ENCODE measurements around the gene RASGEF1C. TPM values are rescaled to one million over a fixed set of nuclear protein-coding genes. Genes with fewer than 3 reads are reported as not detected.

Gene RASGEF1C
- total RNA-seq, 2 experiments from 2014 or later, result not detected

DNA sequence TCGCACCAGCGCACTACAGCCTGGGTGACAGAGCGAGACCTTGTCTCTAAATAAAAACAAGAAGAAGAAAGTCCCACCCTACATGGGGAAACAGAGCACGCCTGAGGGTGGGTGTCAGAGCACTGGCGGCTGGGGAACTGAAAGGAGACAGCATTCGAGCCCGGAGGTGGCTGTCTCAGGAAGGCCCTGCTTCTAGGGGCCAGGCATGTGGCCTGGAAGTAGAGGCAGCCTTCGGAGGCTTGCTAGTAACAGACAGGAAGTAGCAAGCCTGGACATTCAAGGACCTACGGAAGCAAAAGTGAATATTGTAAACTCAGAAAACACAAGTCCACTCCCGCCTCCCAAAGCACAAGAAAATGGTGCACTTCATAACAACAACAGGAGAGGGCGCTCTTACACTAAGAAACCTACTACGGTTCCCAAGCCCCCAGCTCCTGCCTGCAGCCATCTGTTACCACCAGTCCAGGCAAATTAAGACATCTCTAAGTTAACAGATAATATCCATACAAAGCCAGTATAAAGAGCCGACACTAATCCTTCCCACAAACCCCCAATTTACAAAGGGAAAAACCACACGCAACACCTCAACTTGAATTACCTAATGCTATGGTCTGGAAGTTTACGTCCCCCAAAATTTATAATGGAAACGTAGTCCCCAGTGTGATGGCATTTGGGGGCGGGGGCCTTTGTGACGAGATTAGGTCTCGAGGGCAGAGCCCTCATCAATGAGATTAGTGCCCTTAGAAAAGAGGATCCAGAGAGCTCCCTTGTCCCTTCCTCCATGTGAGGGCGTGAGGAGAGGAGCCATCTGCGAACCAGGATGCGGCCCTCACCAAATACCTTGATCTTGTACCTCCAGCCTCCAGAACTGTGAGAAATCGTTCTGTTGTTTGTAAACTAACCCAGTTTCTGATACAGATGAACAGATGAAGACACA is 7.7 kb downstream of the RASGEF1C start:
- Histone ChIP-seq H3K27ac (ENCODE audit: low read depth in 1 of 2, low read length in 2 of 2) (no peak overlapping the region), H3K9me3 (ENCODE audit: control insufficient read depth in 1 of 2, insufficient read depth in 1 of 2, low read length in 2 of 2) (peaks cover 0 to 9% of the 10 kb centered on the region in 2 experiments), H3K27me3 (ENCODE audit: control insufficient read depth in 1 of 2, insufficient read depth in 2 of 2, low read length in 2 of 2) (peaks cover 0 to 4% of the 10 kb centered on the region in 2 experiments), H3K4me1 (ENCODE audit: insufficient read depth, low read length) (no peaks in the 10 kb centered on the region), H3K4me3 (ENCODE audit: low read length) (no peak overlapping the region), H3K36me3 (ENCODE audit: insufficient read depth, low read length) (no peaks in the 10 kb centered on the region)
- POLR2A ChIA-PET, result no interaction called here
- H3K4me3 Mint-ChIP-seq, result no peak overlapping the region
- H3K27ac Mint-ChIP-seq, result no peak overlapping the region
- intact Hi-C loops (cut with DNase I, micrococcal nuclease), result loop anchor here (10.0 kb wide), 1 partner anchor 123 kb away; no protein-coding TSS in a partner anchor
- no peaks in the 10 kb centered on the region for H3K4me1 Mint-ChIP-seq (ENCODE audit: low read depth)
- ATAC-seq (ENCODE audit: poor library complexity) (no peak), DNase-seq (peak in 2 of 14 experiments; percentile 29 to 37)
- no peaks in the 10 kb centered on the region for H3K9me3 Mint-ChIP-seq
- peaks cover 58% of the 10 kb centered on the region for H3K27me3 Mint-ChIP-seq
- no peaks in the 10 kb centered on the region for H3K36me3 Mint-ChIP-seq (ENCODE audit: low read depth)
- CTCF ChIA-PET, result interaction anchor here (0.7 to 1.6 kb wide), 2 partner anchors 21 to 114 kb away, joined by 3 to 5 read pairs; no protein-coding TSS in a partner anchor
- TF ChIP-seq, protein P1, sequence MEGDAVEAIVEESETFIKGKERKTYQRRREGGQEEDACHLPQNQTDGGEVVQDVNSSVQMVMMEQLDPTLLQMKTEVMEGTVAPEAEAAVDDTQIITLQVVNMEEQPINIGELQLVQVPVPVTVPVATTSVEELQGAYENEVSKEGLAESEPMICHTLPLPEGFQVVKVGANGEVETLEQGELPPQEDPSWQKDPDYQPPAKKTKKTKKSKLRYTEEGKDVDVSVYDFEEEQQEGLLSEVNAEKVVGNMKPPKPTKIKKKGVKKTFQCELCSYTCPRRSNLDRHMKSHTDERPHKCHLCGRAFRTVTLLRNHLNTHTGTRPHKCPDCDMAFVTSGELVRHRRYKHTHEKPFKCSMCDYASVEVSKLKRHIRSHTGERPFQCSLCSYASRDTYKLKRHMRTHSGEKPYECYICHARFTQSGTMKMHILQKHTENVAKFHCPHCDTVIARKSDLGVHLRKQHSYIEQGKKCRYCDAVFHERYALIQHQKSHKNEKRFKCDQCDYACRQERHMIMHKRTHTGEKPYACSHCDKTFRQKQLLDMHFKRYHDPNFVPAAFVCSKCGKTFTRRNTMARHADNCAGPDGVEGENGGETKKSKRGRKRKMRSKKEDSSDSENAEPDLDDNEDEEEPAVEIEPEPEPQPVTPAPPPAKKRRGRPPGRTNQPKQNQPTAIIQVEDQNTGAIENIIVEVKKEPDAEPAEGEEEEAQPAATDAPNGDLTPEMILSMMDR (IDR thresholded peaks at IDR 0.05), result no peak

DNA sequence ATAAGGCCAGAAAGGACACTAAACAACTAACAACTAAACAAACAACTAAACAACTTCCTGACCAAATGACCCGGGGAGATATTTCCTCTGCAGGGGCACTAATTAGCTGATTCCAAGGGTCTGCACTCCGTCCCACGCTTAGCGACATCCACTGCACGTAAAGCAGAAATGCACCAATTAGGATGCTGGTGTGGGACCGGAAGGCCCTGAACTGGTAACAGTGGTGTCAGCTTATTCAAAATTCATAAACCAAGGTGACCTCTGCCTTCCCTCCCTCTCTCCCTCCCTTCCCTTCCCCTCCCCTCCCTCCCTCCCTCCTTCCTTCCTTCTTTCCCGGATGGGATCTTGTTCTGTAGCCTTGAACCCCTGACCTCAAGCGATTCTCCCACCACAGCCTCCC is 9.6 kb downstream of the RASGEF1C start:
- peaks cover 0 to 4% of the 10 kb centered on the region in 2 experiments for H3K27me3 ChIP-seq (ENCODE audit: control insufficient read depth in 1 of 2, insufficient read depth in 2 of 2, low read length in 2 of 2)
- no peaks in the 10 kb centered on the region for H3K36me3 ChIP-seq (ENCODE audit: insufficient read depth, low read length)
- H3K9me3 ChIP-seq (ENCODE audit: control insufficient read depth in 1 of 2, insufficient read depth in 1 of 2, low read length in 2 of 2), result peaks cover 0 to 16% of the 10 kb centered on the region in 2 experiments
- ATAC-seq (ENCODE audit: poor library complexity) (no peak), DNase-seq (no peak)
- H3K4me1 ChIP-seq (ENCODE audit: insufficient read depth, low read length), result no peaks in the 10 kb centered on the region
- H3K4me3 Mint-ChIP-seq, result no peak overlapping the region
- ChIA-PET POLR2A (no interaction called here), CTCF (no interaction called here)
- H3K27me3 Mint-ChIP-seq, result peaks cover 51% of the 10 kb centered on the region
- no peaks in the 10 kb centered on the region for H3K36me3 Mint-ChIP-seq (ENCODE audit: low read depth)
- TF ChIP-seq, protein P1 (IDR thresholded peaks at IDR 0.05), result no peak
- no peak overlapping the region for H3K27ac ChIP-seq (ENCODE audit: low read depth in 1 of 2, low read length in 2 of 2)
- H3K9me3 Mint-ChIP-seq, result no peaks in the 10 kb centered on the region
- H3K4me1 Mint-ChIP-seq (ENCODE audit: low read depth), result no peaks in the 10 kb centered on the region
- H3K4me3 ChIP-seq (ENCODE audit: low read length), result no peak overlapping the region
- intact Hi-C loops (cut with DNase I, micrococcal nuclease), result no loop called here
- no peak overlapping the region for H3K27ac Mint-ChIP-seq

DNA sequence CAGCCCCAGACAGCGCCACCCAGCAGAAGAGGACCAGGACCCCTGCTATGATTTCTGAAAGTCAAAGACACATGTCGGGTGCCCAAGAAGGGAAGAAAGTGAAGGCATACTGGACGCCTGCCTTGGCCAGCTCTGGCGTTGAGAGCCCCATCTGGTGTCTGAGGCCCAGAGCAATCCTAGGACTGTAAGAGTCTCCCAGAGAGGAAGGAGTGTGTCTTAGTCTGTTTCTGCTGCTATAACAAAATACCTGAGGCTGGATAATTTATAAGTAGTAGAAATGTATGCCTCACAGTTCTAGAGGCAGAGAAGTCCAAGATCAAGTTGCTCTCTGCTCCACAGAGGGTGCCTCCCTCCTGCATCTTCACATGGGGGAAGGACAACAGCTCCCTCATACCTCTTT is 10.8 kb downstream of the RASGEF1C start:
- DNase-seq, result no peak
- TF ChIP-seq, protein P1 (IDR thresholded peaks at IDR 0.05), result no peak
- H3K9me3 Mint-ChIP-seq, result no peaks in the 10 kb centered on the region
- CTCF ChIA-PET, result no interaction called here
- Histone ChIP-seq H3K4me1 (ENCODE audit: insufficient read depth, low read length) (no peaks in the 10 kb centered on the region), H3K27ac (ENCODE audit: low read depth in 1 of 2, low read length in 2 of 2) (no peak overlapping the region), H3K27me3 (ENCODE audit: control insufficient read depth in 1 of 2, insufficient read depth in 2 of 2, low read length in 2 of 2) (peaks cover 0 to 4% of the 10 kb centered on the region in 2 experiments), H3K9me3 (ENCODE audit: control insufficient read depth in 1 of 2, insufficient read depth in 1 of 2, low read length in 2 of 2) (peaks cover 0 to 23% of the 10 kb centered on the region in 2 experiments), H3K4me3 (ENCODE audit: low read length) (no peak overlapping the region), H3K36me3 (ENCODE audit: insufficient read depth, low read length) (no peaks in the 10 kb centered on the region)
- no peaks in the 10 kb centered on the region for H3K36me3 Mint-ChIP-seq (ENCODE audit: low read depth)
- H3K27ac Mint-ChIP-seq, result no peak overlapping the region
- no peak for ATAC-seq (ENCODE audit: poor library complexity)
- H3K4me3 Mint-ChIP-seq, result no peak overlapping the region
- intact Hi-C loops (cut with DNase I, micrococcal nuclease), result no loop called here
- H3K27me3 Mint-ChIP-seq, result peaks cover 39% of the 10 kb centered on the region
- H3K4me1 Mint-ChIP-seq (ENCODE audit: low read depth), result no peaks in the 10 kb centered on the region
- POLR2A ChIA-PET, result no interaction called here
